ENCODE measurements around the gene ETFB. TPM values are rescaled to one million over a fixed set of nuclear protein-coding genes. Genes with fewer than 3 reads are reported as not detected.

The ETFB gene
- 153 and 193 TPM in 2 replicates for total RNA-seq

DNA sequence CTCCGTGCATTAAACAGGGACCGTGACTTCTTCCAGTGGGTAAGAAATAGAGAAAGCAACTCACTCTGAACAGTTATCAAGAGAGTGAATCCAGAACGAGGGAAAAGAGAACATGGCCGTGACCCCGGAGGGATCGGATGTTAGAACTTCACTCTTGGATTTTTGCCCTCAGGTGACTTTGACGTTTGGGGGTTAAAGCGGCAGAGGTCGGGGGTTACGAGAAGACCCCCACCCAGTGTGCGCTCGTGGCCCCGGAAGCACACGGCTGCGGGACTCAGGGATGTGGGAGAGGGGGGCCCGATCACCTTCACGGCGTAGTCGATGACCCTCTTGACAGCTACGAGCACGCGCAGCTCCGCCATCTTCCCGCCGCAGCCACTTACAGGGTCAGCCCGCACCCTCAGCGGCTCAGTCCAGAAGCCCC, at the start of gene ETFB:
TSS of gene ETFB (minus strand) at position 424 of the 424 bp plus-strand sequence. CDS start at position 362, 62 bp downstream.

DNA sequence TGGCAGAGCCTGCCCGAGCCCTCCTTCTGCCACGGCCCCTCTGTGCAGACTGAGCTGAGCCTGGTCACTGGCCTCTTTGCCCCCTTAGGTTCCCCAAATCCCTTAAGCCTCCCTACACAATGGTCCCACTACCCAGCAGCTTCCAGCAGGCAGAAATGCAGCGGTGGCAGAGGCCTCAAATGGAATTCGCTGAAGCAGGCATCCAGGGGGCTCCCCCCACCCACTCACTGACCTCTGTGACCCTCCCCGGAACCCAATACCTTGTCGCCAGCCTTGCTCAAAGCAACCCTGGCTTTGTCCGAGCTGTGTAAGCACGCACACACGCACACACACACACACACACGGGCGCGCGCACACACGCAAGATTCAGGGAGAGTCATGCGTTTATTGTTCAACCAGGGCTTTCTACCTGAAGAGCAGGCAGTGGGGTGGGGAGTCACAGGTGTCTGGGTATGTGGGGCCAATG, 21.8 kb upstream of the ETFB start, which contains the start of gene LIM2:
TSS of gene LIM2 (minus strand) at position 51 of the 466 bp plus-strand sequence. CDS start 531 bp downstream, outside the sequence.

DNA sequence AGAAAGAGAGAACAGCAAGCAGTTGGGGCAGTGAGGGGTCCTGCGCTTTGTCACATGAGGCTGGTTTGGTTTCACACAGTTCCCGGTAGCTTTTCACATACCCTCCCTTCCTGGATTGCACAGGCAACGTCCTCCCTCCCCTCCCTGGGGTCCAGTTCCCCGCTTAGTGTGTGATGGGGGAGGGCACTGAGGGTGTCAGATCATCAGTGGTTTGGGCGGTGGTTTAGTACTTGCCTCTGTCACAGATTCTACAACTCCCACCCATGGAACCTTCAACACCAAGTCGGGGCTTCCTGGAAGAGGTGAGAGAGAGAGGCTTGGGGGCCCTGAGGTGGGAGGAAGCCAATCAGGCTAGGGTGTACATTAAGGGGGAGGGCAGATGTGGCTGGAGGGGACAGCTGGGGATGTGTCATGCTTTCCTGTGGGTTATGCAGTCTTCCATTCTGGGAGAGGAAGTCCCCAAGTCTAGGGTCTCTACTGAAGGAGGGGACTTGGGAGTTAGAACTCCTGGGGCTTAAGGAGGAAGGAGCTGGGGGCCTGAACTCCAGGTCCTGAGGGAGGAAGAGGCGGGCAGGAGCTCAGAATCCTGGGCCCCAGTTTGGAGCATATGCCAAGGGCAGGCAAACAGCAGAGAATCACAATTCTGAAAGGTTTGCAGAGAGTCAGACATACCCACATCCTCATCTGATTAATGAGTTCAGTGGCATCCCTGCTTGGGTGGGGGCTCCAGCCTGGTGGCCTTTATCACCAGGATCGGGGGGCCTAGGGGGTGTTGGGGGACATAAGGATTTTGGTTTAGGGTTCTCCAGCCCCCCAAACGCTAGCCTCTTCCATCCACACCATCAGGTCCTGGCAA, 6.7 kb upstream of the ETFB start, which contains the start of gene NKG7:
TSS of gene NKG7 (minus strand) at position 6 of the 856 bp plus-strand sequence. CDS start 119 bp downstream, outside the sequence.

DNA sequence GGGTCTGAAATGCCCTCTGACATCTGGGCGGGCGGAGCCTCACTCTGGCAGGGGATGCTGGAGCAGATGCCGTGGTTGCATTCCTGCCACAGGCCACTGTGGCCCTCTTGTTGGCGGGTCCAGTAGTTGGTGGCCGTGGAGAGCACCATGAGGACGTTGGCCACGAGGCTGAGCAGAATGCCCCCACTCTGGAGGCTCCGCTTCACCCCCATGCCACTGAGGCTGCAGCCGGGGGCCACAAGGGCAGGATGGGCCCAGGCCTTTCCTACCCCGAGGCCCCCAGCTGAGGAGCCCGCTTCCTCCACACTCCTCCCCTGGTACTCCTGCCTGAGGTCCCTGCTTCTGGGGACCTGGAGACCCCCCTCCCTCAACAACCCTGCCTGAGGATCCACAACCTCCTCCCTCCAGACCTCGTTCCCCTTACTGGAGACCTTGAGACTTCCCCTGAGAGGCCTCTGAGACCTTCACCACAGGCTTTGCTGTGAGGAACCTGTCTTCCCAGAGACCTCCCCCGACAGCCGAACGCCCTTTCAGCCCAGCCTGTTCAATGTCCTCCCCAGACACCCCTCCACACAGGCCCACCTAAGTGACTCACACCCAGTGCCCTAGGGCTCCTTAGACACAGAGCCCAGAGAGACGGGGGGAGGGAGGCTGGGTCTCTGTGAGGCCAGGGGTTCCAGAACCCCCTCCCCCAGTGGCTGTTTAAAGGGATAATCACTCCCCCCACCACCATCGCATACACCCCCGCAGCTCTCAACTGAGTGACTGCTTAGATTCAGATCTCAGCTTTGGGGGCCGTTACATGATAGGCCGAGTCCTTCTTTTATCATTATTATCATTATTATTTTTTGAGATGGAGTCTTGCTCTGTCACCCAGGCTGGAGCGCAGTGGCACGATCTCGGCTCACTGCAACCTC, 2.4 kb upstream of the ETFB start, which contains the start of gene CLDND2:
TSS of gene CLDND2 (minus strand) at position 638 of the 917 bp plus-strand sequence. CDS start at position 212, 426 bp downstream.

DNA sequence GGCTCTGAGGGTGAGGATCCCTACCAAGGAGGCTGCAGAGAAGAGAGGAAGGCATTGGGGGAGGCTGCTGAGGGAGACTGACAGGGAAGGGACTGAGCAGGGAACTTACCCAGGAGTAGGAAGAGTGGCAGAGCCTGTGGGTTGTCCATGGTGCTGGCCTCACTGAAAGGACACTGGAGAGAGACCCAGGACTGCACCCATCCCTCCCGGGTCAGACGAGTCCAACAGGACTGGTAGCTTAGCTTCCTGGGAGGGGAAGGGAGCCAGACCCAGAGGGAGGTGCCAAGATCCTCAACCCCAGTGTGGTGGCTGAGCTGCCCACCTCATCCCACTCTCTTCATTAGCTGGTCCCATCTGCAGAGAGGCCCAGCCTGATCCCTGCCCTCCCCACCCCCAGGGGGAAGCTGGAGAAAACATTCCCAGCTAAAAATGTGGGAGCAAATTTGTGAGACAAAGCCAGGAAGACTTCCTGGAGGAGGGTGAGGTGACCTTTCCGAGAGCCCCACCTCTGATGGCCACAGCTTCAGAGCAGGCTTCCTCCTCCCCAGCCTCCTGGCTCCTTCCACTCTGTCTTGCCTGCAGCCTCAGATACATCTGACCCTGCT, 24.1 kb downstream of the ETFB start, which contains the start of gene VSIG10L:
TSS of gene VSIG10L (minus strand) at position 164 of the 605 bp plus-strand sequence. CDS start at position 149, 15 bp downstream.

DNA sequence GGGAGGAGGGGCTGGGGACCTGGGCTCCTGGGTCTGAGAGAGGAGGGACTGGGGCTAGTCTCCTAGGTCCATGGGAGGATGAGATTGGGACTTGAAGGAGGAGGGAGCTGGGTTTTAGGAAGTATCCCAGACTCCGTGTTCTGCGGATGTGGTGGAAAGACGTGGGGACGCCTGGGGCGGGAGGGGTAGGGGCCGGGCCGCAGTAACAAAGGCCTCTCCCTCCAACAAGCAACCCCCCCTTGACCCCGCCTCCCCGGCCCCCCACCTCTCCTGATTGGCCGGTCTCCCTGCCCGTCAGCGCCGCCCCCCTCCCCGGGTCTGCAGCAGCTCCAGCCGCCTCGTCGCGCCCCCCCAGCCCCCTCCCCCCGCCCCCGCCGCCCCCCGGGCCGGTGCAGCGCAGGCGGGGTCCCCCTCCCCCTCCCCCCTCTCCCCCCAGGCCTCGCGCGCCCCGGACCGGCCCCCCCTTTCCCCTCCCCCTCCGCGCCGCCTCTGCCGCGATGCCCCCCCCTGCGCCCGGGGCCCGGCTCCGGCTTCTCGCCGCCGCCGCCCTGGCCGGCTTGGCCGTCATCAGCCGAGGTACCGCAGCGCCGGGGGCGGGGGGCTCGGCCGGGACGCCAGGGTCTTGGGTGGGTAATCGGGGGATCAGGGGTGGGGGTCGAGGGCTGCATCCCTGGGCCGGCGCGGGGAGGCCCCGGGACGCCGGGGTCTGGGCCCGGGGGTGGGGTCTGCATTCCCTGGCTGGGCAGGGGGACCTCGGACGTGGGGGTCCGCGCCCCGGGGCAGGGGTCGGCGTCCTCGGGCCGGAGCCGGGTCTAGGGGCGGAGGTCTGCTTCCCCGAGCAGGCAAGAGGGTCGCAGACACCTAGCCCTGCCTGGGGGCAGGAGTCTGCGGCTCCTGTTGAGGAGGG, 54.6 kb downstream of the ETFB start, which contains the start of gene IGLON5:
TSS of gene IGLON5 (plus strand) at position 294 of the 907 bp plus-strand sequence. CDS start at position 498, 204 bp downstream.

Other genes starting within 250 kb of the ETFB start
- not detected in 2 replicates for gene SIGLEC9, start 241.5 kb downstream of the ETFB start, total RNA-seq
- gene SIGLEC7, start 224.1 kb downstream of the ETFB start, total RNA-seq = not detected in 2 replicates
- gene CD33, start 141.3 kb downstream of the ETFB start, total RNA-seq = not detected in 2 replicates
- gene SIGLECL1, start 115.3 kb downstream of the ETFB start, total RNA-seq = not detected in 2 replicates
- not detected in 2 replicates for gene IGLON5, start 54.7 kb downstream of the ETFB start, total RNA-seq
- gene VSIG10L, start 24.2 kb downstream of the ETFB start, total RNA-seq = 0.44 and 1.2 TPM in 2 replicates
- not detected in 2 replicates for gene CLDND2, start 2.6 kb upstream of the ETFB start, total RNA-seq
- gene NKG7, start 6.3 kb upstream of the ETFB start, total RNA-seq = not detected in 2 replicates
- not detected in 2 replicates for gene LIM2, start 21.6 kb upstream of the ETFB start, total RNA-seq
- not detected in 2 replicates for gene C19orf84, start 24.2 kb upstream of the ETFB start, total RNA-seq
- gene SIGLEC10, start 51.3 kb upstream of the ETFB start, total RNA-seq = not detected in 2 replicates
- gene SIGLEC8, start 92.1 kb upstream of the ETFB start, total RNA-seq = not detected in 2 replicates
- gene CEACAM18, start 112.2 kb upstream of the ETFB start, total RNA-seq = not detected in 2 replicates
- not detected in 2 replicates for gene SIGLEC12, start 135.4 kb upstream of the ETFB start, total RNA-seq
- gene SIGLEC6, start 165.3 kb upstream of the ETFB start, total RNA-seq = not detected in 2 replicates
- gene ZNF175, start 204.9 kb upstream of the ETFB start, total RNA-seq = 4.8 and 8.7 TPM in 2 replicates